Neuron (in vitro differentiated cells): ENCODE measurements around the gene PRR11.

Source experiments
- H2AFZ ChIP-seq: one replicate; pipeline ENCODE4 v1.6.1; 2013; ENCODE audit warnings: low read depth, mild to moderate bottlenecking, inconsistent platforms, low read length, moderate library complexity
- H3K27me3 ChIP-seq: one replicate; pipeline ENCODE4 v1.6.1; 2013; ENCODE audit warnings: low read length; ENCODE audit not compliant: insufficient read depth
- H3K36me3 ChIP-seq: one replicate; pipeline ENCODE4 v1.6.1; 2013; ENCODE audit warnings: low read length; ENCODE audit not compliant: insufficient read depth
- H3K4me1 ChIP-seq: one replicate; pipeline ENCODE4 v1.6.1; 2013; ENCODE audit warnings: low read length; ENCODE audit not compliant: insufficient read depth
- H3K4me3 ChIP-seq: 2 replicates; pipeline ENCODE4 v1.5.1; 2013; ENCODE audit warnings: mild to moderate bottlenecking, low read length, moderate library complexity
- H3K9me3 ChIP-seq: one replicate; pipeline ENCODE4 v1.6.1; 2013; ENCODE audit warnings: low read length

The PRR11 gene

DNA sequence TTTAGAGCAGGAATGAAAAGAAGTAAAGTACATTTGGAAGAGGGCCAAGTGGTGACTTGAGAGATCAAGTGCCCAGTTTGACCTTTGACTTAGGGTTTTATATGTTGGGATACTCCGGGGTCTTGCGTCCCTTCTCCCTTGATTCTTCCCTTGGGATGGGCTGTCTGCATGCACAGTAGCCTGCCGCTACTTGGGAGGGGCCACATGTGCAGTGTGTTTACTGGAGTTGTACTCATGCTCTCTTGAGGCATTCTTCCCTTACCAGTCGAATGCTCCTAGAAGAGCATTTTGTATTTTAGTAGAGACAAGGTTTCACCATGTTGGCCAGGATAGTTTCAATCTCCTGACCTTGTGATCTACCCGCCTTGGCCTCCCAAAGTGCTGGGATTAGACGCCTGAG is 88.5 kb downstream of the PRR11 start:
- Histone ChIP-seq H3K36me3 (peaks cover 14% of the 10 kb centered on the region), H2AFZ (no peak overlapping the region), H3K9me3 (no peaks in the 10 kb centered on the region), H3K4me3 (no peak overlapping the region), H3K27me3 (no peaks in the 10 kb centered on the region), H3K4me1 (no peaks in the 10 kb centered on the region)
